Hematopoietic multipotent progenitor cell treated with erythropoietin and hydrocortisone succinate and interleukin-3 and kit ligand, for 4 days (in vitro differentiated cells): ENCODE measurements around the gene HECW1.

ENCODE experiments used
- DNase-seq: peaks from one replicate; pipeline ENCODE4 v3.0.0-alpha.2; 2015

Gene HECW1

DNA sequence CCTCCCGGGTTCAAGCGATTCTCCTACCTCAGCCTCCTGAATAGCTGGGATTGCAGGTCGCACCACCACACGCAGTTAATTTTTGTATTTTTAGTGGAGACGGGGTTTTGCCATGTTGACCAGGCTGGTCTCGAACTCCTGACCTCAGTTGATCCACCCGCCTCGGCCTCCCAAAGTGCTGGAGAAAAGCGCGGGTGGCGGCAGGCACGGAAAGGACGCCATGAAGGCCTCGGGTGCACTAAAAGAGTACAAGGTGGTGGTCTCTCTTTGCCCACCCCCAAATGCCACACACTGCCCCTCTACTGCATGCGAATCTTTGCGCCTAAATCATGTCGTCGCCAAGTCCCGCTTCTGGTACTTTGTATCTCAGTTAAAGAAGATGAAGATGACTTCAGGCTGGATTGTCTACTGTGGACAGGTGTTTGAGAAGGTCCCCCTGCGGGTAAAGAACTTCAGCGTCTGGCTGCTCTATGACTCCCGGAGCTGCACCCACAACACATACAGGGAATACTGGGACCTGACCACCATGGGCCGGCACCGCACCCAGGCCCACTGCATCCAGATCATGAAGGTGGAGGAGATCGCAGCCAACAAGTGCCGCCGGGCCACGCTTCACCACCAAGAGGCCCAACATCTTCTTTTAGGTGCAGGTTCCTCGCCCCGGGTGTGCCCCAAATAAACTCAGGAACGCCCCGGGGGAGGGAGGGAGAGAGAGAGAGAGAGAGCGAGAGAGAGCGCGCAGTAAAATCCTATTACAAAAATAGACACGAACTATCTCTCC lies 161.7 kb downstream of the HECW1 start:
- no peak for DNase-seq

DNA sequence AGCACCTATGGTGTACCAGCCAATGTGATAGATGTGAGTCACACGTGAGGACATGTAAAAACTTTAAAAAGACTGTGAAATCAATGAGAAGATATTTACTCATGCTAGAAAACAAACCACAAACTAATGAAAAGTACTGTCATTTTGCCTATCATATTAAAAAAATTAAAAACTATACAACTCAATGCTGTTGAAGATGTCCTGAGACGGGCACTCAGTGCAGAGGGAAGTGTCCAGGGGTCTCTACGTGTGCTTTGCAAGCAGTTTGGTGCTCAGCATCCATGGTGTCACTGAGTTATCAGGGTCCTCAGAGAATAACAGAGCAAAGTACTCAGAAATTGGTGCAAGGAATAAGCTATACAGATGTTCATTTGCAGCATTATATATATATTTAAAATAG lies 162.3 kb downstream of the HECW1 start:
- DNase-seq = no peak

DNA sequence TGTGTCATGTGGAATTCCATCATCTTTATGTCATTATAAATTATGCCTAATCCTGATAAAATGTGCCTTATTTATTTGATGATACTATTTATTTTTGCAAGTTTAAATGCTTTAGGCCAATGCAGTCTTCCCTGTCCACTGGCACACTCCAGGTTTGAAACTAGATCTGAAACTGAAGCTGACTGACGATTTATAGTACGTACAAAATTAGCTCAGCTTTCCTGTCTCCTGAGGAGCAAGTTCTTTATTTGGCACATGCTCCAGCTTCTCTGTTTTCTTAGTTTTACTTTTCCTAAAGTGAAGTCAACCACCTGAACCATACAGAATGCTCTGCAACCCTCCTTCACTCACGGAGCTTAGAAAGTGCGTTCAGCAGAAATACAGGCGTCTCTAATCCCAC lies 164.1 kb downstream of the HECW1 start:
- no peak for DNase-seq

DNA sequence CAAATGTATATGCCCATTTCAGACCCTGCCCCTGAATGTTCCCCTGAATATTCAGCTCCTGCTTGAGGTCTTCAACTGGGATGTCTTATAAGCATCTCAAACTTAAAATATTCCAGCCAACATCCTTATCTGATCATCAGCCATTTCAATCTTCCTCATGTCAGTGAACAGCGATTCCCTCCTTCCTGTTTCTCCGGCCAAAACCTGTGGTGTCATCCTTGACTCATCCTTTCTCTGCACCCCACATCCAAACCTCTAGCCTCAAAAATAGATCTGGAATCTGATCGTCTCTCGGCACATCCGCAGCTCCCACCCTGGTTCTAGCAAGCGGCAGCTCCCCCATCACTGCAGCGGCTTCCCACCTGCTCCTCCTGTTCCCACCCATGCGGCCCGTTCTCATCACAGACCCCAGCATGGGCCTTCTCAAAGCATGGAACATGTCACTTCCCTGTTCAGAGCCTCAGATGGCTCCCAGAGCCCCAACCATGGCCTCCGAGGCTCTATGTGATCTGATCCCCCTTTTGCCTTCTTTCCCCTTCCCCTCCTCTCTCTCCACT lies 165.7 kb downstream of the HECW1 start:
- no peak for DNase-seq

DNA sequence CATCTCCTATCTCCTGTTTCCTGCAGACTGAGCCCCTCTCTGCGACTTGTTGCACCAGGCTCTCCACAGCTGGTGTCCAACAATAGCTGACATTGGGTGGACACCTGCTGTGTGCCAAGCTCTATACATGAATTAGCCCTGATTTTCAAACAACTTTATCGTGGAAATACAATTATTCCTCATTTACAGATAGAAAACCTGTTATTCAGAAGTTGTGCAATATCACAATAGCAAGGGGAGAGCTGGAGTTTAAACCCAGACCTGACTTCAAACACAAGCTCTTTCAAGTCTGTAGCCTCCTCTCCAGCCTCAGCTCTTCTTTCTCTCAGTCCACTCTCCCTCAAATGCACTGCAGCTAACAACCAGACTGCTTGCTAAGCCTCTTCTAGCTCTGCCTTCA lies 168.8 kb downstream of the HECW1 start:
- no peak for DNase-seq

DNA sequence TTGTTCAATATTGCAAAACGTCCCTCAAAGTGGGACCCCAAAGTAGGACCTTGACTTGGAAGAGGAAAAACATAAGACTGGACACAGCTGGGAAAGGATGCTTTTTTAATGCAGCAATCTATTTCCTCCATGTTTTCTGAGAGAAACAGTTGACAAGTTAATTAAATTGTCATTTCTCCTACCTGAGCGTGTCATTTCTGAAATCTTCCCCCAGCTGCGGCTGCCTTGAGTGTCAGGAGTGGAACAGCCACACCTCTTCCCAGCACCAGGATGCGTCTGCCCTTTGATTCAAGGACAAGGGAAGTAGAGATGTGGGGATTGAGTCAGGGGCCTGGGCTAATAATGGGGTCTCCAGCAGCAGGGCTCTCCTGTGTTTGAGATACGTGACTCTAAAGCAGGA lies 171.3 kb downstream of the HECW1 start:
- DNase-seq = no peak

DNA sequence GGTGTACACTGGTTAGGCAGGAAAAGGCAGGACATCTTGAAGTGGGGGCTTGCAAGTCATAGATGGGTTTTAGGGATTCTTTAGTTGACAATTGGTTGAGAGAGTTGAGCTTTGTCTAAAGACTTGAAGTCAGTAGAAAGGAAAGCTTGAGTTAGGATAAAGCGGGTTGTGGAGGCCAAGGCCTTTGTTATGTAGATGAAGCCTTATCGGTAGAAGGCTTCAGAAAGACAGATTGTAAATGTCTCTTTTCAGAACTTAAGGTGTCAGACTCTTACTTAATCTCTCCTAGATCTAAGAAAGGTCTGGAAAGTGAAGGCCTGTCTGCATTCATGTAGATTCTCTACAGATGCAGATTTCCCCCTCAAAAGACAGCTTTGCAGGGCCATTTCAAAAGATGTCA lies 177.4 kb downstream of the HECW1 start:
- no peak for DNase-seq

DNA sequence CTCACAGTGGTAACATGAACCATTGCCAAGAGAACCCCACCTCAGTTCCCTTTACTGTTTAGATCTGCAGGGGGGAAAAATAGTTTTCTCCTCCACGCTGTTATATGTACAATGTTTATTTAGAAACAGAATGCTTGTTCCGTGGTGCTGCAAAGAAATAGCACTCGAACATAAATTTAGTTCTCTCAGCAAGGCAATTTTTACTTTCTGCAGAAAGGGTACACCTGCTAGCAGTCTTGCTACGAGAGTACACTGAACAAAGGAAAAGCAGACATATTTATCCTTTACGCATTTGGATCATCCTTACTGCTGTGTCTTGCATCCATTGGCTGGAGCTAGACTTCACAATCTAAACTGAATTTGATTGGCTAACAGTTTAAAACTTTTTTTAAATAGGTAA lies 178.5 kb downstream of the HECW1 start:
- no peak for DNase-seq

DNA sequence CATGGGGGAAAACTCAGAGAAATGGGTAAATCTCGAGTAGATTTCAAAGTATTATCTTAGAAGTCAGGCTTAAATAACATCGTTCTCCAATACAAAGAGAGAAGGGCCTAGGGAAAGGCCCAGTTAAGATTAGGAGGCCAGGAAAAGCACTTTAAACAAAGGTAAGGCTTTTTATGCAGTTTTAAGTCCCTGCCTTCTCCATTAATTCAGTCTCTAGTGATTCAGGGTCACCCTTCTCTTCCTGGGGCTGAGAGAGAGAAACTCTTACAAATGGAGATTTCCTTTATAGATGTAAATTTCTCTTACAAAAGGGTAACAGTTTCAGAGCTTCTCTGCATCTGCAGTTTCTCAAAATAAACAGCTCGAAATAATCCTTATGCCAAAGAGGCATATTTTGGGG lies 179.3 kb downstream of the HECW1 start:
- DNase-seq = no peak

DNA sequence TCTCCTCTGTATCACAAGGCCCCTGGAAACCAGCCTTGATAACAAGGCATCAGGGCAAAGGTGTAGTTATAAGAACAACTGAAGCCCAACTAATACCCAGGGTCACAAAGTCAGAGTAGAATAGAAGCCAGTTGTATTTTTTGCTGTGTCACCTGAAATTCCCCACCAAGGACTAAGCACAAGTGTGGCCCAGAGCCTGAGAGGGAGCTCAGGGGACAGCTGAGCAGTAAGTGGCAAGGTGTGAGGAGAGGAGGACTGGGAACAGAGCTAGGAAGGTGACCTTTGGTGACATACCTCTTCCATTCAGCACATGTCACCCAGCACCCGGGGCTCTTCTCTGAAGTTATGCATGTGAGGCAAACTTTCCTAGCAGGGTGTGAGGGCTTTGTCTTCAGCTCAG lies 179.9 kb downstream of the HECW1 start:
- DNase-seq = no peak

DNA sequence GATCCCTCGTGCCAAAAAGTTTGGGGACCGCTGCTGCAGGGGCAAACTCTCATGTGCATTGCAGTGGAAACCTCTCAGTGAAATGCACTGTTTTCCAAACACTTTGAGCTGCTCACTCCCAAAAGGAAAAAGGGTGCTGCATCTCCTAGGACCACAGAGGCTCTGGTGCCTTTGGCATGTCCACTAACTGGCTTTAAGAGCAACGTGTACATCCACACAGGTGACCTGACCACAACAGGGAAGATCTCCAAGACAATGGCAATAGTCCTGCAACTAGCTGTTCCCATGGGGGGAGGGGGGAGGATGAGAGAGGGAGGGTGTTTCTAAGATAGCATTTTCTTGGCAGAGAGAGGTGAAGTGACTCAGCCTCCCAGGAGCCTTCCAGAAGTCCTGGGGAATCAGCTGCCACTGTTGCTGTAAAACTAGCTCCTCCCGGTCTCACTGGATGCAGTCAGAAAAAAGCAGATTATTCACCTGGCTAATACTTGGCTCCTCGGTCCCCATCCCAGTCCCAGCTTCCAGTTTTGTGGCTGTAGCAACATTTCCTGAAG lies 181.7 kb downstream of the HECW1 start:
- DNase-seq = no peak

DNA sequence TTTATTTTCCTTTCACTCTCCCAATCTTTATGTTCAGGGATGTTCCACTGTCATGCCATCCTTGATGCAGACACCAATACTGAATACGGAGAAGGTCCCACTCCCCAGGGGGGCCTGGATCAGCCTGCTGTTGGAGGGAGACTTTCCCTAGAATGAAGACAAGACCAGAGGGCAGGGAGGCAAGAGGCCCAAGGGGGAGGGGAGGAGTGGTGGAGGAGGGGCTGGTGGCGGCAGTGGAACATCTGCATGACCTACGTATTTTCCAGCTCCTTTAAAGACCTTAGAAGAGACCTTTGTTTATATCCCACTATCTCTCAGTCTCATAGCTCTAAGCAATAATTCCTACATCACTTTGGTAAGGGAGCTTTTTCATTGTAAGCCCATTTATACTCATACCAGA lies 183.0 kb downstream of the HECW1 start:
- no peak for DNase-seq

DNA sequence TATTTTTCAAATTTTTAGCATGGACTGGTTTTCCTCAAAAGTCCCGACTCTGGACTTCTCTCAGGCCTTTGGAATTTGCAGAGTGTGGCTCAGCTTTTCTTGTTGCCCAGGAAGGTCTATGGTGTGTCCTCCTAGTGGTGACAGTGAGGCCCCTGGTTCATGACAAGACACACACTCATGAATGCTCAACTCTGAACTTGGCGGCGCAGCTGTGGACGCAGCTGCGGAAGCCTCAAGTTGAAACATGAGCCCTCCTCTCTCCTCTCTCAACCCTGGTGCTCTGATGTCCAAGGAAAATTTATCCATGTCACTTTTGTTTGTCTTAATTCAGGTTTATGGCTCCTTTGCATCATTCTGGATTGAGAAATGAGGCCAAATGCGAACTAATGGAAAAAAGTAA lies 183.9 kb downstream of the HECW1 start:
- no peak for DNase-seq

DNA sequence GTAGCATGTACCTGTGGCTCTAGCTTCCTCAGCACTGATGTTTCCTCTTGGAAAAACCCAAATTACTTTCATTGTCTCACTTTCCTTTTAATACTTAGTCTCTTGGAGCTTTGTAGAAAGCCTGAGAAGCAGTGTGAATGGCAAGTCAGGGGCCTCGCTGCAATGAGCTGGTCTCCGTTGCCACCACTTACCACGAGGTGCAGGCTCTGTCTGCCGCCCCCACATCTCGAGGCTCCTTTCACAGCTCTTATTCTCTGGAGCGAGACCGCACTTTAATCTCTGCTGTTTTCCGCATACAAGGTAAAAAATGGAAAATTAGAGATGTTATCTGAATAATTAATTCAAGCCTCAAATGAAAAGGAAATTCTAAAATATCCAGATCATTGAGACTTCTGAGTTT lies 186.2 kb downstream of the HECW1 start:
- DNase-seq = no peak

DNA sequence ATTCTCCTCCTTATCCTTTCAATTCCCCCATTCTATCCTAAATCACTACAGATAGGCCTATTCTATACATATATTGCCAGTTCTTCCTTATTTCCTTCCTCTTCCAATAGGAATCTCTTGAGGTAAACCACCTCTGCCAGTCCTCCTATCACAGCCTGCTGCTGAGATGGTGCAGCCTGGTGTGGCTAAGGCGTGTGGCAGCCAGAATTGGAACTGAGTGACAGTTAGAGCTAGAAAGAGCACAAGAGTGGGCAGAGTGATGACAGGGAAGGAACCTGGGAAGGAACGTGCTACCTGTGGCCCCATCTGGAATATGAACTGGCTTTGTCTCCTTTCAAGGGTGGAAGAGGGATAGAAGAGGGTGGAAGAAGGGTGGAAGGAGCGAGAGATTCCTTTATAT lies 187.7 kb downstream of the HECW1 start:
- no peak for DNase-seq

DNA sequence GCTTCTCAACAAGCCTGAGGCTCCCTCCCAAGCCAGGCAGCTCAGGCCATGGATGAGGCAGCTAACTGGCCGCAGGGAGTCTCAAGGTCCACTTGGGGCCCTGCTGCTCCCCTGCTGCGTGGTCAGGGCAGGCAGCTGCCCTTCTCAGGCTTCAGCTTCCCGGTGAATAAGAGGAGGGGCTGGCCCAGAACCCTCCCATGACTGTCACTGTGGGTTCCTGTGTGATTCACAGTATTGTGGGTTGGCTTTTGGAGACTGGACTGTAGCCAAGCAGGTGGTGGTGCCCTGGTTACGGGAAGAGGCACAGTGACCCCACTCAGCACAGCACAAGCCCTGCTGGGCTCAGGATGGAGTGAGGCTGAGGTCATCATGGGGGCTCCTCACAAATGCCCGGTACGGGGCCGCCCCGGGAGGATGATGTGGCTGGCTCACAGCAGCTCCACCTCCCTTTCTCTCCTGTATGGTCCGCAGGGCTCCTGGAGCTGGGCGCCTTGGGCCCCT lies 189.8 kb downstream of the HECW1 start:
- peak; percentile 28 for DNase-seq

DNA sequence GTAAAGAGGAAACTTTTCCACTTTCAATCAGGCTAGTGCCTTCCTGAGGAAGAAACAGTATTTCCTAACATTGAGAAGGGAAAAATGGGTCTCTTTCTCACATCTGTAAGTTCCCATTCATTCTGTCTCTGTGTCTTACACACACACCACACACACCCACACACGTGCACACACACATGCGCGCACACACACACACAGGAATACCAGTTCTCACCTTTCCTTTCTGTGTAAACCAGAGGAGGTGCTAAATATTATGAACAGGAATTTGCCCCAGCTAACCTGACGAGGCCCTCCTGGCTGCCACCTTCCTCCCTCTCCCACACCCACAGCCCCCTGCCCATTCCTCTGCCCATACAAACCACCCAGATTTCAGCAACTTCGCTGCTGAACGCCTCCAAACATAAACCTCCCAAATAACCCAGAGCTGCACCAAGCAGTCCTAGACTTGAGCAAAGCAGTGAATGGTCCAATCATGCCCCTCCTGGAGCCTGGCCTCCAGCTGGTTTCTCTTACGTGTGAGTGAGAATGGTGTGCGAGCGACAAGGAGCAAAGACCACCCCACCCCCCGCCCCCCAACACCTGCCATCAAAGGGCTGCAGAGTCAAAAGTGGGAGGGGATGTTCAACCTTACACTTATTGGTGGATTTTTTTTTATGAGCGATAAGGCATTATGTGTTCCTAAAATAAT lies 190.5 kb downstream of the HECW1 start:
- no peak for DNase-seq

DNA sequence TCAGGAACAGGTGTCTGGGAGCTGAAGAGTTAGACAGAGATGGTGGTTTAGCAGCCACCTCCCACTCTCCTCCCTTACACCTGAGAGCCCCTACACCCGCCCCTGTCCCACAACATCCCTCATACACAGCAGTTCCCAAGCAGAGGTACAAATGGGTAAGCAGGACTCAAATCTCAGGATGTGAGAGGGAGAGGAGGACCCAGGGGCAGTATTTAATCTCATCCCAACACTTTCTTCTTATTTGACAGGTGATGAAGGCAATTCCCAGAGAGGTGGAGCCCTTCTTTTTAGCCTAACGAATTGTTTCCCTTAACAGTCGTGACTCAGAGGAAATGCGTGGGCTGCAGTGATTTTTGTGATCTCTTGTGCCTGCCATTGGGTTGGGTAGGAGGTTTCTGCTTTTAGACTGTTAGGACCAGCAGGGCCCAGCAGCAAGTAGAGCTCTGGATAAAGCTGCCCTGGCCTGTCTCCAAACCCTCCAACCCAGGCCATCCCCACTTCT lies 191.3 kb downstream of the HECW1 start:
- DNase-seq = no peak

DNA sequence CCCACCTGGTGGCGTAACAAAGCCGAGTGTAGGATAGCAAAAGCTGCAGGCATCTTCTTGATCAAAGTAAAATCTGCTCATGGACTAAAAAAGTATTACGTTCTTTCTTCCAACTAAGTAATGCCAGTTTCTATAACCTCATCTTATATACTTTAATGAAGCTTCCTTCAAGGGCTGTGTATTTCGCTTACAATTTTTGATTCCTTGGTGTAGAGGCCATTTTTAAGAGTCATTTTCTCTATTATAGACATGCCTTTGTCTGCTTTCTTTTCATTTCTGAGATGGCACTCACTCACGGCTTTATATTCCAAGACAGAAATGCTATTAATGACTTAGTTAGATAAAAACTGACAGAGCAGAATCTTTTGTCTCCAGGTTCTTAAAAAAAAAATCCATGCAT lies 194.0 kb downstream of the HECW1 start:
- DNase-seq = no peak

DNA sequence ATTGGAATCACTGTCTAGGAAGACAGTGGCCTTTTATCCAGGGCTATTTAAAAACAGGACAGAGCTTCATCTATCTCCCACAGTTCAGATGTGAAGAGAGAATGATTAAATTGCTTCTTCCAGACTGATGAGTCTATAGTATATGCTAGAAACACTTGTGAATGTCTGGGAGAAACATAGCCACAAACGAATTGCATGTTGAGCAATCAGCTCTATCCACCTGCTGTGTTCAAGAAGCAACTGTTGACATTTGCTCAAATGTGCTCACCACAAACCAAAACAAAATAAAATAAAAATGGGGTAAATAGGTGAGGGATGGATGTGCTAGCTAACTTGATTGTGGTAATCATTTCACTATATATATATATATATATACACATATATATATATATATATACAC lies 195.1 kb downstream of the HECW1 start:
- no peak for DNase-seq

DNA sequence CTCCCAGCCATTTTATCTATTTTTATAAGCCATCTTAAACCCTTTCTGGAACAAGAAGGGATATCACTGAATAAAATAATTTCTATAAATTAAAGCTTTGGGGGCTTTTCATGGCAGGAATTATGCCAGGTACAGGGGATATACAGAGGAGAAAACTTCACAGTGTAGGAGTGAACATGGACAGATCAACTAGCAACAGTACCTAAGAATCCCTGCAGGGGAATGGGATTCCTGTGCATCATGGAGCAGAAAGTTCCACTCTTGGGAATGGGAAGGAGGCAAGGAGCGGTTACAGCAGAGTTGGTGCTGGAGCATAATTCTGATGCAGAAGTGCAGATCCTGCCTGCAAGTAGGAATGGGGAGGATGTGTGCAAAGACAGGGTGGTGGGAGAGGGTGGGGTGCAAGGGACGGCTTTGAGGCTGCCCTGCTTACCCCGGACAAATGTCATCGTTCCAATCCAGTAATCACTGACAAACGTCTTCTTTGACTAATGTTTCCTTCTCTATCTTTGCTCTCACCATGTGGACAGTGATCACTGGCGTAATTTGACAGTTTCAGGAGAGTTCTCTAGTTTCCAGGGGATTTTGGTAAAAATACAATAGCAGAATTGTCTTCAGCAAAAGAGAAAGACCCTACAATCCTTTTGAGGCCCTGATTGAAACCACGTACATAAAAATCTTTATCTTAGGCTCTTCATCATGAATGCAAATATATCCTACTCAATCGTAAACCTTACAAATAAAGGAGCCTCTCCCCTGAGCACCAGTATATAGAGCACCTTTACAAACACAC lies 196.7 kb downstream of the HECW1 start:
- DNase-seq = no peak

DNA sequence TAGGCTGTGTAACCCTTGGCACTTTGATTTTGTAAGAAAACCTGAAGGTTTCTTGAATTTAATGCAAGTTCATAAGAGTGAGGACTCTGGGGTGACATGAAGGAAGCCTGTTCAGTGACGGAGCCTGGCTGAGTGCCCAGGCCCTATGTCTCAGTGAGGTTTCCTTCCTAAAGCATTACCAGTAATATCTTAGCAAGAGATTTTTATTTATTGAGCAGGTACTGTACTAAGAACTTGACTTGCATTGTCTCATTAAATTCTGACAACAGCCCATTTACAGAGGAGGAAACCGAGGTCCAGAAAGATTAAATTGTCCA lies 197.2 kb downstream of the HECW1 start:
- peak; percentile 15 for DNase-seq

DNA sequence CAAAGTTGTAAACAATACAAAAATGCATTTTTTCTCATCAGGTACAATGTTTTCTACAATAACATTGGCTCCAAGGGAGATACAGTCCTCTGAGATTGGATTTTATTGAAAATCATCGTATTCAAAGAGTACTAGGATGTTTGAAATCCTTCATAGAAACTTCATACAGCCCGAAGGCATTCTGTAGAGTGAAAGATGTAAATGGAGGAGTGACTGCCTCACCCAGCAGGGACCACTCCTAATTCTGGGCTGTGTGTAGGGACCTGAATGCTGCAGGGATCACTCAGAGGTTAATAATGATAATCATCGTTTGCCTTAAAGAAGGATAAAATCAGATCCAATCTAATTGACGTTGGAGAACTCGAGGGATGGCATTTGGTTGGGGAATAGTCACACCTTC lies 198.6 kb downstream of the HECW1 start:
- no peak for DNase-seq
